Omental fat pad (tissue), 4 donors: ENCODE measurements around the gene BCCIP. TPM values are rescaled to one million over a fixed set of nuclear protein-coding genes. Genes with fewer than 3 reads are reported as not detected.

Experiments used
- ATAC-seq: fragments of 150-250 bp; one replicate; pipeline ENCODE4 v1.9.1; 2016; ENCODE audit warnings: mild to moderate bottlenecking, moderate library complexity; ENCODE audit not compliant: low FRiP score
- DNase-seq: peaks from one replicate; pipeline ENCODE4 v3.0.0-alpha.2; 2019; ENCODE audit warnings: low spot score
- total RNA-seq, 4 donors: library from RNA; depleted of rRNA; stranded (reverse); fragments of >200 nt; gene quantifications; one replicate each; pipeline ENCODE4 v1.1.0, GENCODE V29; 2016
- TF ChIP-seq, protein P1 (sequence below), 3 donors: fragments of 450-650 bp; IDR thresholded peaks; one replicate each; pipeline ENCODE4 v1.5.1; 2016 to 2017; ENCODE audit warnings: antibody characterized with exemption in 3 of 3, mild to moderate bottlenecking in 3 of 3, moderate library complexity in 2 of 3

Gene BCCIP
- total RNA-seq, 4 donors from 2014 or later: 39.6 to 93.8 (median 44.9) TPM

DNA sequence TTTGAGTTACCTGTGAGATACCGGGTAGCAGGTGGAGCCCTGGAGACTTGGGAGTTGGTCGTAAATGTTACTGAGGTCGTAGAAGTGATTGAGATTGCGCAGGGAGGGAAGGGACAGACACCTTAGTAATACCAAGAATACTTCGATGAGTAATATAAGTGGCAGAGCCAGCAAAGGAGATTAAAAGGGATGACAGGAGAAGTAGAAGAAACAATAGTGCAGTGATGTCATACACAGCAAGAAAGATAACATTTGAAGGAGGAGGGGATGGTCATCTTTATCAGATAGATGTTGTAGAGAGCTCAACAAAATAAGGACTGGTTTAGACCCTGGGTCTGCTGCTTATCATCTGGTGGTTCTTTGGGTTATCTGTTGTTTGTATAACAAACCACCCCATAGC lies 5.0 kb downstream of the BCCIP start:
- DNase-seq: no peak
- no peak for ATAC-seq
- TF ChIP-seq, protein P1, sequence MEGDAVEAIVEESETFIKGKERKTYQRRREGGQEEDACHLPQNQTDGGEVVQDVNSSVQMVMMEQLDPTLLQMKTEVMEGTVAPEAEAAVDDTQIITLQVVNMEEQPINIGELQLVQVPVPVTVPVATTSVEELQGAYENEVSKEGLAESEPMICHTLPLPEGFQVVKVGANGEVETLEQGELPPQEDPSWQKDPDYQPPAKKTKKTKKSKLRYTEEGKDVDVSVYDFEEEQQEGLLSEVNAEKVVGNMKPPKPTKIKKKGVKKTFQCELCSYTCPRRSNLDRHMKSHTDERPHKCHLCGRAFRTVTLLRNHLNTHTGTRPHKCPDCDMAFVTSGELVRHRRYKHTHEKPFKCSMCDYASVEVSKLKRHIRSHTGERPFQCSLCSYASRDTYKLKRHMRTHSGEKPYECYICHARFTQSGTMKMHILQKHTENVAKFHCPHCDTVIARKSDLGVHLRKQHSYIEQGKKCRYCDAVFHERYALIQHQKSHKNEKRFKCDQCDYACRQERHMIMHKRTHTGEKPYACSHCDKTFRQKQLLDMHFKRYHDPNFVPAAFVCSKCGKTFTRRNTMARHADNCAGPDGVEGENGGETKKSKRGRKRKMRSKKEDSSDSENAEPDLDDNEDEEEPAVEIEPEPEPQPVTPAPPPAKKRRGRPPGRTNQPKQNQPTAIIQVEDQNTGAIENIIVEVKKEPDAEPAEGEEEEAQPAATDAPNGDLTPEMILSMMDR (IDR thresholded peaks at IDR 0.05): no peak

DNA sequence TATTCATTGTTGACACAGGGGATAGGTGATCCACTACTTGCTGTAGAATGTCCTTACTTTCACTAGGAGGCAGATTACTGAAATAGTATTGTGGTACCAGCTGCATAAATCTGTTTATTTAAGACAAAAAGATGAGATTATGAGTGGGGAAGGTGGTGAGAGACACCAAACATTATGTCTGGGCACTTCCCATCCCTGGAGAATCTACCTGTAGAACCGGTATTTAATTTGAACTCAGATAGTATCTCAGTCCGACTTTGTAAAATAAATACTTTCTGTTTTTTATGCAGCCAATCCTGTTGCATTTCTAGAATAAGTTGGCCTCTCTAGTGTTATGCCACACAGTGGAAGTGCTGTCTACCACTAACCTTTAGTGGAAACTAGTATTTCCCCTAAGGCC lies 13.4 kb downstream of the BCCIP start:
- DNase-seq (no peak), ATAC-seq (no peak)
- TF ChIP-seq, protein P1 (IDR thresholded peaks at IDR 0.05): no peak

DNA sequence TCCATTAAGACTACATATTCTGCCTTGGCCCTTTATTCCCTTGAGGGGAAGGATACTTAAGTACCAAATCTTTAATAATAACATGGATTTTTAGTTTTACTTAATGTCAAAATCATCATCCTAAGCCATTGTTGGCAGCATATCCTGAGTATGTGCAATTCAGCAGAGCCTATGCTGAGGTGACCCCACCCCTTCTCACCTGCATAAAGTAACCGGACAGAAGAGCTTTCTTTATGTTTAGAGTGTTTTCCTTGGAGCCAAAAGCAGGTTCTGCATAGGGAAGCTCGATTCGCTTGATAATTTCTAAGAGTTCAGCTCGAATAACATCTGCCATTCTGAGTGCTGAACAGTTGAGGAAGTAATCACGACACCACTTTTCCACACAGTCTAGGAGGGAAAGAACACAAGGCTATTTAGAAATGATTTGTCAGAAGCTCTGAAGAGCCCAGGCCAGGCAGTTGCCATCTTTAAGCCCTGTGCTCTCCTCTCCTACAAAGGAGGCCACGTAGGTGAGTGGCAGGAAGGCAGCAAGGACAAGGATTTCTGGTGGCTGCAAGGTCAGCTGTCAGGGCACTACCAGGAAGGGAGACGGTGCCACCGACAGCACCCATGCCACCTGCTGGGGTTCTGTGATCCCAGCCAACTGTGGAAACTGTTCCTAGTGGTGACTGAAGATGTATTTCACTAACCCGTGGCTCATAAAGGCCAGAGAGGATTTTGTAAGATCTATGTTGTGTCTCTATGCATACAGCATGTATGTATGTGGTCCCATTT lies 15.6 kb downstream of the BCCIP start:
- no peak for ATAC-seq
- TF ChIP-seq, protein P1 (IDR thresholded peaks at IDR 0.05): no peak
- no peak for DNase-seq

DNA sequence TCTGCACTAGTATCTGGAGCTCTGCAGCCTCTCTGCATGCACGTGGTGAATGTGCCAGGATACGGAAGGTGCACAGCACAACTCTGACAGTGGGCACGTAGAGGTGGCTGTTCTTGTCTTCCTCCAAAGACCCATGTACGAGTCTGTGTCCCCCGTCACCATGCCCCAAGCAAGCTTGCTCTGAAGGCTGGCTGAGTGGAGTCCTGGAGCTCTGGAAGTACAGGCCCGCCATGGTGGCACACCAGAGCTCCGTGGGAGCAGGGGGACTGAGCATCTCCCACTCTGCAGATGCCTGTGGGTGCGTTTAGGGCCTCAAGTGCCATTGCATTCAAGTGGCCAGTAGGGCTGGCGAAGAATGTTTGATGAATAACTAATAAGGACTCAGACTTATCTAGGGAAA lies 17.1 kb downstream of the BCCIP start:
- ATAC-seq (no peak), DNase-seq (no peak)
- TF ChIP-seq, protein P1 (IDR thresholded peaks at IDR 0.05): no peak

DNA sequence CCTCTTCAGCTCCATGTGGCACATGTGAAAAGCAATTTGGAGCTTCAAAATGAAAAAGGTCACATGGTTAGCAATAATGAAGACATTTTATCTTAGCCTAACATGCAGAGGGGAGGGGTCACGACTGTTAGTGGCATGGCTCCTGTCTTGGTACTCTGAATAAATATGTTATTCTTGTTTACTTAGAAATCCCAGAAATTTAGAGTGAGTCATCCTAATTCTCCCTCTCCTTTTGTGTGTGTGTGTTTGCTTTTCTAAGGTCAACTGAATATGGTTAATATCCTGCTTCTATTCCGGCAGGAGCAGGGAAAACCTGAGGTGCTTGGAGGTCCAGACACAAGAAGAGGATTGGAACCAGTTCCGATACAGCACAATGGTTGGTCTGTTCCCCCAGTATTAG lies 17.6 kb downstream of the BCCIP start:
- no peak for DNase-seq
- TF ChIP-seq, protein P1 (IDR thresholded peaks at IDR 0.05): no peak
- no peak for ATAC-seq

DNA sequence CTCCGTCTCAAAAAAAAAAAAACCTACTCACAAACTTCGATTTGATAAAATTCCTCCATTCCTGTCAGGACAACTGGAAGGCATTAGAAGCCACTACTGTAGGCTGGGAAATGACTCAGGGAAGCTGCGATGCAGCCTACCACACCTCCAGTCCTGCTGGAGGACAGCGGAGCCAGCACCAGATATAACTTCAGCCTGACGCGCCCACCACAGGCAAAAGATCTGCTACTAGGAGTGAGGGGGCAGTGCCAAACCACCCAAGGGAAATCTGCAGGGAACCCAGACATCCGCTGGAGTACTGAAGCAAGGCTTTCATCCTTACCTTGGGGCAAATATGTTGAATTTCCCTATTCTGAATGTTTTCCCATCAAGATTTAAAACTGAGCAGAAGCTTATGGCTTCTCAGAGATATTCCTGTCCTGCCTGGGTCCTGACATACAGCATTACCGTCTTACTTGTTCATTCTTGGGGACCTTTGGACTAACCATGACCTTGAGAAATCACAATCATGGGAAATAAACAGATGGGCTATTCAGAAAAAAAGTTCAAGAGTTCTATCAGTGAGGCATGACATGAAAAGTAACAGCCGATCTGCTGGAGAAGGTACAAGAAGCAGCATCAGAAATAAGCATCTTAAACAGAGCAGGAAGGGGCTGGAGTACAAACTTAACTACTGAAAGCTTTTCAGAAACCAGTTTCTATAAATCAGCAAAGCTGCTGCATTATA lies 20.4 kb downstream of the BCCIP start:
- ATAC-seq (no peak), DNase-seq (no peak)
- TF ChIP-seq, protein P1 (IDR thresholded peaks at IDR 0.05): no peak
